ENCODE data around the gene SHKBP1. TPM values are rescaled to one million over a fixed set of nuclear protein-coding genes. Genes with fewer than 3 reads are reported as not detected.

Gene SHKBP1
- total and polyA plus RNA-seq, 9 of the 15 experiments (the other 6 are each of a cell fraction or from before 2014, with no cell fraction given): 1.2 to 58.1 (median 22.3) TPM

DNA sequence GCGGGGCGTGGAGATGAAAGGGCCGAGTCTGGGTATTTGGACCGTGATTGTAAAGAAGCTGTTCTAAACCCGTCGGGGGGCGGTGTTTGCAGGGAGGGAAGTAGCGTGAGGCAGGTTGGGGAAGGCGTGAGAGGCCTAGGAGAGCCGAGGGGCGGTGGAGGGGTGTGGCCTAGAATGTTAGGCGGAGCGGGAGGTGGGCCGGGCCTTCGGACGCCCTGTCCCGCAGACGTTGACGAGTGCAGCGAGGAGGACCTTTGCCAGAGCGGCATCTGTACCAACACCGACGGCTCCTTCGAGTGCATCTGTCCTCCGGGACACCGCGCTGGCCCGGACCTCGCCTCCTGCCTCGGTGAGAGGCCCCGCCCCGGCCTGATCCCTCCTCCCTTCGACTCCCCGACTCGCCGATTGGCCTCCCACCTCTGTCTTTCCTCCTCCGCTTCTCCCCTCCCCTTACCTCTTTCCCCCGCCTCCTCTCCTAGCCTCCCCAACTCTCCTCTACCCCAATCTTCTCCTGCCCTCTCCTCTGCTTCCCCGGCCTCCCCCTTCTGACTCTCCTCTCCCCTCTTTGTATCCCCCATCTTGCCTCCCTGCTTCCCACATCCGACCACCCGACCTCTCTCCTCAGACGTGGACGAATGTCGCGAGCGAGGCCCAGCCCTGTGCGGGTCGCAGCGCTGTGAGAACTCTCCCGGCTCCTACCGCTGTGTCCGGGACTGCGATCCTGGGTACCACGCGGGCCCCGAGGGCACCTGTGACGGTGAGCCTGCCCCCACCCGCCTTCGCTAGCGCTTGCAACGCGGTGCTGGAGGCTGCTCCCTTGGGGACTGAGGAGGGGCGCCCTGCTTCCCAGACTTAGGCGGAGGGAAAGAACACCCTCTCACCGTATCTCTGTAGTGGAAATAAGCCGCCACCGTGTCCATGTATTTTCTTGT is 37.3 kb downstream of the SHKBP1 start (continued):
- TF ChIP-seq ZNF609 (CRISPR knock-in tag; IDR thresholded peaks at IDR 0.05; ENCODE audit: borderline replicate concordance) (no peak; the same call in 1 of the 2 replicates), MXD1 (CRISPR knock-in tag; IDR thresholded peaks at IDR 0.05; ENCODE audit: borderline replicate concordance, poor library complexity, severe bottlenecking) (no peak), BRD9 (IDR thresholded peaks at IDR 0.05; ENCODE audit: low read depth, partially characterized antibody) (peak; percentile 41), CXXC5 (CRISPR knock-in tag; IDR thresholded peaks at IDR 0.05) (peak; percentile 70), CSDE1 (IDR thresholded peaks at IDR 0.05) (no peak), ZC3H8 (IDR thresholded peaks at IDR 0.05) (0 out of 2 replicates have a peak, but pooled peaks have one; percentile 63), ZNF354B (CRISPR knock-in tag; IDR thresholded peaks at IDR 0.05) (no peak), SLC30A9 (CRISPR knock-in tag; IDR thresholded peaks at IDR 0.05) (no peak), THAP12 (CRISPR knock-in tag; IDR thresholded peaks at IDR 0.05) (peak; percentile 56; the same call in 1 of the 2 replicates), VEZF1 (CRISPR knock-in tag; IDR thresholded peaks at IDR 0.05) (peak; percentile 54), SMARCE1 (IDR thresholded peaks at IDR 0.05) (no peak), GTF2E2 (tag; IDR thresholded peaks at IDR 0.05) (no peak), POLR2A (conservative IDR thresholded peaks at IDR 0.05) (peak; percentile 64), MLLT1 (IDR thresholded peaks at IDR 0.05) (peak; percentile 62 to 79; a peak in 2 of 4 replicates)

All from K562 (cell line).